ENCODE results near the gene AADACL4.

DNA sequence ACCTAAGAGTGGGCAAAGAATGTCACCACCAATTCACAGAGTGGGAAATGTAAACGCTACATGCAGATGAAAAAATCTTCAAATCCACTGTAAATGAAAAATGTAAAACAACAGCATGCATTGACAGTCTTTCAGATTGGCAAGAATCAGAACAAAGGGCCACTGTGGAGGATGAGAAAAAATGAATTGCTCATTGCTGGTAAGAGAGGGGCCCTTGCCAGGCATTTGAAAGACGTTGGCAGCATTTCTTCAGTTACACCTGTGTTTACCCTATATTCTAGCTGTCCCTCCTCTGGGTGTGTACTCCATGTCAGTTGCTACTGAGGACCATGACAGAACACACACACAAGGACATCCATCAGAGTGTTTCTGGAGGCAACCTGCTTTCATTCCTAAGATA, 46.3 kb downstream of the AADACL4 start:
- no peak for TF ChIP-seq POLR2A (IDR thresholded peaks at IDR 0.05; ENCODE audit: low read length)
- TF ChIP-seq GATA1 (IDR thresholded peaks at IDR 0.05; ENCODE audit: low read depth, low read length): no peak
